ENCODE measurements around the gene ERLIN1. TPM values are rescaled to one million over a fixed set of nuclear protein-coding genes. Genes with fewer than 3 reads are reported as not detected.
"Not testable (repeated sequence)": the region's sequence is repeated elsewhere in the genome, so short reads cannot be mapped to it uniquely, and the experiment has no call there.

The ERLIN1 gene
- total RNA-seq, 5 donors from 2014 or later (not counting 1 experiment from before 2014, with no cell fraction given), result 4.1 to 11.6 (median 8.9) TPM

DNA sequence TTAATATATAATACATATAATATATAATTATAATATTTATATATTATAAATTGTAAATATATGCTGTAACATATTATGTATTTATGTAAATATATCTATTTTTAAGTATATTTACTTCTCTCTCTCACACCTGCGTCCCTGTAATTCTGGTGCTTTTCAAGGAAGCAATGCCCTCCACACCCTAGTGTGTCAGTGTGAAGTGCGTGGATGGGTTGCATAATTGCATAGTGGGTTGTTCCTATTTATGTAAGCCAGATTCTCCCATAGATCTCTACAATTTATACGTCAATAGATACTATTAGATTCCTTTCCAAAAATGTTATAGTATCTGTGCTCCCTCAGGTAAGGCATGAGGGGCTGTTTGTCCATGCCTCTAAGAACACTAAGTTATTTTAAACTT lies 54.3 kb downstream of the ERLIN1 start:
- POLR2A ChIA-PET, result no interaction called here
- Histone ChIP-seq H3K4me3 (ENCODE audit: control insufficient read depth in 1 of 2, extremely low read depth in 1 of 2, low read length in 1 of 2) (no peak overlapping the region), H3K4me1 (ENCODE audit: control insufficient read depth in 1 of 2, extremely low read depth in 1 of 2, insufficient read depth in 2 of 2, low read length in 2 of 2) (no peaks in the 10 kb centered on the region), H3K27ac (ENCODE audit: low read length) (no peak overlapping the region), H3K36me3 (ENCODE audit: control insufficient read depth in 2 of 2, extremely low read depth in 1 of 2, insufficient read depth in 1 of 2, low read length in 1 of 2) (no peaks in the 10 kb centered on the region), H3K9me3 (no peaks in the 10 kb centered on the region), H3K27me3 (replicated peaks in 1 of 2; ENCODE audit: control insufficient read depth in 2 of 2, extremely low read depth in 1 of 2, insufficient read depth in 2 of 2, low read length in 1 of 2) (peaks cover 0 to 26% of the 10 kb centered on the region in 2 experiments)
- Mint-ChIP-seq H3K4me1 (no peaks in the 10 kb centered on the region), H3K27me3 (peaks cover 26 to 47% of the 10 kb centered on the region in 2 donors), H3K36me3 (no peaks in the 10 kb centered on the region), H3K9me3 (peaks cover 6 to 13% (median 8%) of the 10 kb centered on the region in 3 donors), H3K4me3 (no peak overlapping the region), H3K27ac (no peak overlapping the region)
- ATAC-seq (replicated peaks in 1 of 4) (no peak), DNase-seq (no peak)
- CTCF ChIA-PET, result no interaction called here
- WGBS (ENCODE audit: insufficient coverage), result no CpG with 5 or more reads among the region's 3 CpGs

DNA sequence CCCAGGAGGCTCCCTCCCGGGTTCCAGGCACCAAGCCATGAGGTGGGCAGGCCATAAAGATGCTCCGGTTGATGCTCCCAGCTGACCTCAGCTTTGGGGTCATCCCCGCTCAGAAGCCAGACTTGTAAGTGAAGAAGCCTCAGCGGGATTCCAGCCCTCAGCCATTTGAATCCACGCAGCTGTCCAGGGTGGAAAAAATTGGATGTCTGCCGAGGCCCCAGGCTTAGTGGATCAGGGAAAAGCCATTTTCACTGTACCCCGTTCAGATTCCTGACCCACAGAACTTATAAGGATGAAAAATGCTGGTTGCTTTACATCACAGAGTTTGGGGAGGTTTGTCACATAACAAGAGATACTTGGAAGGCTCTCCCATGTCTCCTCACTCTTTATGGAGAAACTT lies 55.0 kb downstream of the ERLIN1 start:
- Histone ChIP-seq H3K27me3 (replicated peaks in 1 of 2; ENCODE audit: control insufficient read depth in 2 of 2, extremely low read depth in 1 of 2, insufficient read depth in 2 of 2, low read length in 1 of 2) (peaks cover 0 to 26% of the 10 kb centered on the region in 2 experiments), H3K4me3 (ENCODE audit: control insufficient read depth in 1 of 2, extremely low read depth in 1 of 2, low read length in 1 of 2) (no peak overlapping the region), H3K9me3 (no peaks in the 10 kb centered on the region), H3K36me3 (ENCODE audit: control insufficient read depth in 2 of 2, extremely low read depth in 1 of 2, insufficient read depth in 1 of 2, low read length in 1 of 2) (no peaks in the 10 kb centered on the region), H3K4me1 (ENCODE audit: control insufficient read depth in 1 of 2, extremely low read depth in 1 of 2, insufficient read depth in 2 of 2, low read length in 2 of 2) (no peaks in the 10 kb centered on the region), H3K27ac (ENCODE audit: low read length) (no peak overlapping the region)
- Mint-ChIP-seq H3K27me3 (peaks cover 23 to 45% of the 10 kb centered on the region in 2 donors), H3K36me3 (no peaks in the 10 kb centered on the region), H3K4me1 (no peaks in the 10 kb centered on the region), H3K4me3 (no peak overlapping the region), H3K27ac (no peak overlapping the region), H3K9me3 (peaks cover 6 to 13% (median 8%) of the 10 kb centered on the region in 3 donors)
- ChIA-PET CTCF (no interaction called here), POLR2A (no interaction called here)
- no peak for ATAC-seq (replicated peaks in 1 of 4)
- 100% methylated on average over 2 of the region's 7 CpGs for WGBS (ENCODE audit: insufficient coverage)
- no peak for DNase-seq

DNA sequence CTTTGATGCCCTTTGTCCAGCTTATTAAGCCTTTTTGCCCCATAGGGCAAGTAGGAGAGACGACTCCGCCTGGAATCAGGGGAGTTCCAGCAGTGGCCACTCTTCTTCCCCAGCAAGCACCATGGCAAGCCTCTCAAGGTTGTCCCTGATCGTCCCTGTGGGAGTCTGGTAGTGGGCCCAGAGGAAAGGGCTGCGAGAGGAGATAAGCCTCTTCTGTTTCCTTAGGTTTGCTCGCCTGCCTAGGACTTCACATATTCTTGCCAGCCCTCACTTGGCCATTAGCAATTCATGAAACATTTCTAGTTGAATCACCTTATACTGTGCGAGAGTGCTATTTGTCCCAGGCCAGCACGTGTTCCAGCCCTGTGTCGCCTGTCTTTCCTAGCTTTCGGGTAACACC lies 56.4 kb downstream of the ERLIN1 start:
- Mint-ChIP-seq H3K4me1 (no peaks in the 10 kb centered on the region), H3K9me3 (peaks cover 0 to 4% (median 3%) of the 10 kb centered on the region in 3 donors), H3K36me3 (no peaks in the 10 kb centered on the region), H3K4me3 (no peak overlapping the region), H3K27ac (no peak overlapping the region), H3K27me3 (peaks cover 18 to 40% of the 10 kb centered on the region in 2 donors)
- POLR2A ChIA-PET, result no interaction called here
- 62% methylated on average over 3 of the region's 9 CpGs for WGBS (ENCODE audit: insufficient coverage)
- DNase-seq (no peak), ATAC-seq (replicated peaks in 1 of 4) (no peak)
- no peaks in the 10 kb centered on the region for H3K9me3 ChIP-seq
- no peaks in the 10 kb centered on the region for H3K4me1 ChIP-seq (ENCODE audit: control insufficient read depth in 1 of 2, extremely low read depth in 1 of 2, insufficient read depth in 2 of 2, low read length in 2 of 2)
- H3K27me3 ChIP-seq (replicated peaks in 1 of 2; ENCODE audit: control insufficient read depth in 2 of 2, extremely low read depth in 1 of 2, insufficient read depth in 2 of 2, low read length in 1 of 2), result peaks cover 0 to 26% of the 10 kb centered on the region in 2 experiments
- no peak overlapping the region for H3K27ac ChIP-seq (ENCODE audit: low read length)
- CTCF ChIA-PET, result no interaction called here
- no peaks in the 10 kb centered on the region for H3K36me3 ChIP-seq (ENCODE audit: control insufficient read depth in 2 of 2, extremely low read depth in 1 of 2, insufficient read depth in 1 of 2, low read length in 1 of 2)
- no peak overlapping the region for H3K4me3 ChIP-seq (ENCODE audit: control insufficient read depth in 1 of 2, extremely low read depth in 1 of 2, low read length in 1 of 2)

DNA sequence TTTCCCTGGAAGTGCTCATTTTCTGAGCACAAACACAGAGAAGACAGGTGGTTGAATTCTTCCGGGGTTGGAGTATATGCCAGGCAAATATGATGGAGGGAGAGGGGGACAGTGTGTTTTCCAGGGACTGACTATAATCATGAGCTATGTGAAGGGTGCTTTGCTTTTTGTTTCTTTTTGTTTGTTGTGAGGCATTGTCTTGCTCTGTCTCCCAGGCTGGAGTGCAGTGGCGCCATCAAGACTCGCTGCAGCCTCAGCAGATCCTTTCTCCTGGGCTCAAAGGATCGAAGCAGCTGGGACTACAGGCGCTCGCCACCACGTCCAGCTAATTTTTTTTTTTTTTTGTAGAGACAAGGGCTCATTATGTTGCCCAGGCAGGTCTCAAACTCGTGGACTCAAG lies 56.9 kb downstream of the ERLIN1 start:
- ChIA-PET POLR2A (no interaction called here), CTCF (no interaction called here)
- H3K36me3 ChIP-seq (ENCODE audit: control insufficient read depth in 2 of 2, extremely low read depth in 1 of 2, insufficient read depth in 1 of 2, low read length in 1 of 2), result no peaks in the 10 kb centered on the region
- no peaks in the 10 kb centered on the region for H3K9me3 ChIP-seq
- Mint-ChIP-seq H3K4me1 (peaks cover 0 to 4% (median 2%) of the 10 kb centered on the region in 3 donors), H3K9me3 (peaks cover 0 to 3% (median 3%) of the 10 kb centered on the region in 3 donors), H3K4me3 (no peak overlapping the region), H3K36me3 (no peaks in the 10 kb centered on the region), H3K27me3 (peaks cover 21 to 42% of the 10 kb centered on the region in 2 donors), H3K27ac (no peak overlapping the region)
- ATAC-seq (replicated peaks in 1 of 4) (no peak), DNase-seq (no peak)
- H3K27me3 ChIP-seq (replicated peaks in 1 of 2; ENCODE audit: control insufficient read depth in 2 of 2, extremely low read depth in 1 of 2, insufficient read depth in 2 of 2, low read length in 1 of 2), result peaks cover 0 to 26% of the 10 kb centered on the region in 2 experiments
- no peak overlapping the region for H3K27ac ChIP-seq (ENCODE audit: low read length)
- 74% methylated on average over 8 of the region's 8 CpGs for WGBS (ENCODE audit: insufficient coverage)
- H3K4me3 ChIP-seq (ENCODE audit: control insufficient read depth in 1 of 2, extremely low read depth in 1 of 2, low read length in 1 of 2), result no peak overlapping the region
- H3K4me1 ChIP-seq (ENCODE audit: control insufficient read depth in 1 of 2, extremely low read depth in 1 of 2, insufficient read depth in 2 of 2, low read length in 2 of 2), result no peaks in the 10 kb centered on the region

DNA sequence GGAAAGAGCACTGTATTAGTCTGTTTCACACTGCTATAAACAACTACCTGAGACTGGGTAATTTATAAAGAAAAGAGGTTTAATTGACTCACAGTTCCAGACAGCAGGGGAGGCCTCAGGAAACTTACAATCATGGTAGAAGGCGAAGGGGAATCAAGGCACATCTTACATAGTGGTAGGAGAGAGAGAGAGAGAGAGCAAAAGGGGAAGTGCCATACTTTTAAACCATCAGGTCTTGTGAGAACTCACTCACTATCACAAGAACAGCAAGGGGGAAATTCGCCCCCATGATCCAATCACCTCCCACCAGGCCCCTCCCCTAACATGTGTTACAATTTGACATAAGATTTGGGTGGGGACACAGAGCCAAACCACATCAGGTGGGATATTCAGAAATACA lies 60.5 kb downstream of the ERLIN1 start:
- POLR2A ChIA-PET; H3K36me3 ChIP-seq (ENCODE audit: control insufficient read depth in 2 of 2, extremely low read depth in 1 of 2, insufficient read depth in 1 of 2, low read length in 1 of 2); H3K27ac ChIP-seq (ENCODE audit: low read length); H3K9me3 ChIP-seq; H3K27ac Mint-ChIP-seq; H3K4me3 Mint-ChIP-seq; ATAC-seq (replicated peaks in 1 of 4); H3K9me3 Mint-ChIP-seq; DNase-seq; H3K36me3 Mint-ChIP-seq; H3K4me1 ChIP-seq (ENCODE audit: control insufficient read depth in 1 of 2, extremely low read depth in 1 of 2, insufficient read depth in 2 of 2, low read length in 2 of 2); CTCF ChIA-PET; H3K4me3 ChIP-seq (ENCODE audit: control insufficient read depth in 1 of 2, extremely low read depth in 1 of 2, low read length in 1 of 2): not testable (repeated sequence)
- Mint-ChIP-seq H3K4me1 (peaks cover 6 to 18% (median 9%) of the 10 kb centered on the region in 3 donors), H3K27me3 (peaks cover 12 to 31% of the 10 kb centered on the region in 2 donors)
- WGBS (ENCODE audit: insufficient coverage), result no CpG with 5 or more reads among the region's 2 CpGs
- H3K27me3 ChIP-seq (replicated peaks in 1 of 2; ENCODE audit: control insufficient read depth in 2 of 2, extremely low read depth in 1 of 2, insufficient read depth in 2 of 2, low read length in 1 of 2), result peaks cover 0 to 14% of the 10 kb centered on the region in 2 experiments

DNA sequence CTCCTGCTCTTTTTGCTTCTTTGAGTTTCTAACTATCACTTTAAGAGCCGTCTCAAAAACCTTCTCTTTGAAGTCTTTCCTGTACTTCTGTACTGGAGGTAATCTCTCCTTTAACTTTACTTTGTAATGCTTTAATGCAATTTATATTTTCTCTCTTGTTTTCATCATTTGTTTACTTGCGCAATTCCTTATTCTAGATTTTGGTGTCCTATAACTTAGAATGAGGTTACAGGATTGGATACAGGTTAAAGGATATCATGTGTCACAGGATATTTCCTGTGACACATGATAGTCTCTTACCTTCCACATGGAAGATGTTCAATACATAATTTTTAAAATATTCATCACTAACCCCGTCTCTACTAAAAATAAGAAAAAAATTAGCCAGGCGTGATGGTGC lies 61.7 kb downstream of the ERLIN1 start:
- Histone ChIP-seq H3K36me3 (ENCODE audit: control insufficient read depth in 2 of 2, extremely low read depth in 1 of 2, insufficient read depth in 1 of 2, low read length in 1 of 2) (no peaks in the 10 kb centered on the region), H3K9me3 (no peaks in the 10 kb centered on the region), H3K4me1 (ENCODE audit: control insufficient read depth in 1 of 2, extremely low read depth in 1 of 2, insufficient read depth in 2 of 2, low read length in 2 of 2) (no peaks in the 10 kb centered on the region), H3K27me3 (replicated peaks in 1 of 2; ENCODE audit: control insufficient read depth in 2 of 2, extremely low read depth in 1 of 2, insufficient read depth in 2 of 2, low read length in 1 of 2) (peaks cover 0 to 4% of the 10 kb centered on the region in 2 experiments), H3K27ac (ENCODE audit: low read length) (no peak overlapping the region), H3K4me3 (ENCODE audit: control insufficient read depth in 1 of 2, extremely low read depth in 1 of 2, low read length in 1 of 2) (no peak overlapping the region)
- H3K4me3 Mint-ChIP-seq, result no peak overlapping the region
- CTCF ChIA-PET, result no interaction called here
- no peak for ATAC-seq (replicated peaks in 1 of 4)
- POLR2A ChIA-PET, result interaction anchor here in 1 of 2 donors (0.7 kb wide), 1 partner anchor 941 kb away, joined by 4 read pairs; no protein-coding TSS in a partner anchor
- DNase-seq, result no peak
- peaks cover 0 to under 1% (median 0%) of the 10 kb centered on the region in 3 donors for H3K9me3 Mint-ChIP-seq
- 67% methylated on average over 1 of the region's 4 CpGs for WGBS (ENCODE audit: insufficient coverage)
- H3K36me3 Mint-ChIP-seq, result no peaks in the 10 kb centered on the region
- peaks cover 12 to 21% of the 10 kb centered on the region in 2 donors for H3K27me3 Mint-ChIP-seq
- peaks cover 6 to 18% (median 9%) of the 10 kb centered on the region in 3 donors for H3K4me1 Mint-ChIP-seq
- H3K27ac Mint-ChIP-seq, result no peak overlapping the region

DNA sequence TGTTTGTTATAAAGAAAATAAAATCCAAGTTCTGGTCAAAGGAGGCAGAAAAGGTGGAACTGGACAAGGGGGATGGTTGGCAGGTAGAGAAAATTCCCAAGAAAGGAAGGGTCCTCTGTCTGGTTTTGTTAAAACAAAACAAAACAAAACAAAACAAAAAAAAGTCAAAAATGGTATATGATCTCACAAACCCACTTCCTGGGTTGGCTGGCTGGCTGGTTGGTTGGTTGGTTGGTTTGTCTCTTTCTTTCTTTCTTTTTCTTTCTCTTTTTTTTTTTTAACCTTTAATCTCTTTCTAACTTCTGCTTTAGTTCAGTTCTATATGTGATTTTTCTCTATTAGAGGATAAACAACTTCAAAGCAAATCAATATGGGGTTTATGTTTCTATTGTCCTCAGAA lies 63.0 kb downstream of the ERLIN1 start:
- ChIA-PET POLR2A (no interaction called here), CTCF (interaction anchor here in 1 of 2 donors (0.6 kb wide), 1 partner anchor 719 kb away, joined by 4 read pairs; no protein-coding TSS in a partner anchor)
- H3K27me3 ChIP-seq (replicated peaks in 1 of 2; ENCODE audit: control insufficient read depth in 2 of 2, extremely low read depth in 1 of 2, insufficient read depth in 2 of 2, low read length in 1 of 2), result peaks cover 0 to 2% of the 10 kb centered on the region in 2 experiments
- Mint-ChIP-seq H3K27ac (no peak overlapping the region), H3K36me3 (no peaks in the 10 kb centered on the region), H3K4me1 (peaks cover 6 to 18% (median 9%) of the 10 kb centered on the region in 3 donors), H3K27me3 (peaks cover 7 to 15% of the 10 kb centered on the region in 2 donors), H3K9me3 (peaks cover 0 to 4% (median 0%) of the 10 kb centered on the region in 3 donors), H3K4me3 (no peak overlapping the region)
- H3K27ac ChIP-seq (ENCODE audit: low read length), result no peak overlapping the region
- no peak for DNase-seq
- ATAC-seq (replicated peaks in 1 of 4), result no peak
- H3K4me1 ChIP-seq (ENCODE audit: control insufficient read depth in 1 of 2, extremely low read depth in 1 of 2, insufficient read depth in 2 of 2, low read length in 2 of 2), result no peaks in the 10 kb centered on the region
- H3K36me3 ChIP-seq (ENCODE audit: control insufficient read depth in 2 of 2, extremely low read depth in 1 of 2, insufficient read depth in 1 of 2, low read length in 1 of 2), result no peaks in the 10 kb centered on the region
- no peaks in the 10 kb centered on the region for H3K9me3 ChIP-seq
- H3K4me3 ChIP-seq (ENCODE audit: control insufficient read depth in 1 of 2, extremely low read depth in 1 of 2, low read length in 1 of 2), result no peak overlapping the region

All from T-cell (primary cell).